Smooth muscle cell (in vitro differentiated cells): ENCODE results near the gene WTAP. TPM values are rescaled to one million over a fixed set of nuclear protein-coding genes. Genes with fewer than 3 reads are reported as not detected.
A peak's percentile ranks its signal among the peaks of the same experiment; 100 is the strongest.

Source experiments
- DNase-seq: peaks from one replicate; lab custom pipeline; 2025; ENCODE audit not compliant: unreplicated experiment; lab: John Stamatoyannopoulos, UW
- H2AFZ ChIP-seq: fragments of 200-600 bp; sonication (generic); 2 replicates; pipeline ENCODE4 v1.6.0; 2016; ENCODE audit warnings: antibody characterized with exemption, low read depth, mild to moderate bottlenecking
- H3F3A ChIP-seq: fragments of 200-600 bp; sonication (generic); 2 replicates; pipeline ENCODE4 v1.6.0; 2017; ENCODE audit warnings: antibody characterized with exemption, low read depth
- H3K27ac ChIP-seq: fragments of 200-600 bp; sonication (generic); 2 replicates; pipeline ENCODE4 v1.5.1; 2016; ENCODE audit warnings: low read depth, mild to moderate bottlenecking
- H3K27me3 ChIP-seq: fragments of 200-600 bp; sonication (generic); 2 replicates; pipeline ENCODE4 v1.6.1; 2016; ENCODE audit warnings: low read depth, mild to moderate bottlenecking
- H3K36me3 ChIP-seq: fragments of 200-600 bp; sonication (generic); 2 replicates; pipeline ENCODE4 v1.5.1; 2016; ENCODE audit warnings: low read depth
- H3K4me1 ChIP-seq: fragments of 200-600 bp; sonication (generic); 2 replicates; pipeline ENCODE4 v1.5.1; 2016; ENCODE audit warnings: low read depth
- H3K4me2 ChIP-seq: fragments of 200-600 bp; sonication (generic); 2 replicates; pipeline ENCODE4 v1.6.0; 2016; ENCODE audit warnings: mild to moderate bottlenecking
- H3K4me3 ChIP-seq: fragments of 200-600 bp; sonication (generic); 2 replicates; pipeline ENCODE4 v1.5.1; 2016; ENCODE audit warnings: mild to moderate bottlenecking
- H3K79me2 ChIP-seq: fragments of 200-600 bp; sonication (generic); 2 replicates; pipeline ENCODE4 v1.6.0; 2016; ENCODE audit warnings: low read depth, mild to moderate bottlenecking
- H3K9ac ChIP-seq: fragments of 200-600 bp; sonication (generic); 2 replicates; pipeline ENCODE4 v1.6.0; 2016; ENCODE audit warnings: low read depth
- H3K9me3 ChIP-seq: fragments of 200-600 bp; sonication (generic); replicated peaks from 2 replicates; pipeline ENCODE4 v1.5.1; 2016; ENCODE audit warnings: low read depth
- H4K20me1 ChIP-seq: fragments of 200-600 bp; sonication (generic); 2 replicates; pipeline ENCODE4 v1.6.0; 2016; ENCODE audit warnings: low read depth
- CTCF ChIP-seq: fragments of 200-600 bp; sonication (generic); IDR thresholded peaks from 2 replicates; pipeline ENCODE4 v1.5.1; 2017; ENCODE audit warnings: borderline replicate concordance, mild to moderate bottlenecking, antibody characterized with exemption; ENCODE audit not compliant: insufficient read depth, poor library complexity, severe bottlenecking
- WGBS: methylation state at CpG from one replicate; pipeline ENCODE4 v1.1.7; 2016; ENCODE audit warnings: low lambda C conversion rate; 5-methylcytosine and 5-hydroxymethylcytosine counted together
- polyA plus RNA-seq: library from polyadenylated mRNA; unstranded; fragments of >200 nt; fragmentation: Nextera tagmentation; extraction: Ambion mirVana; gene quantifications from 2 replicates; pipeline ENCODE4 v1.2.1, GENCODE V29; 2016
- total RNA-seq: library from RNA; depleted of rRNA; stranded (reverse); fragments of >200 nt; gene quantifications from 2 replicates; pipeline ENCODE4 v1.2.3, GENCODE V29; 2014

WTAP gene
- total and polyA plus RNA-seq, 2 experiments from 2014 or later, result 39.4 to 90.2 TPM

- Histone ChIP-seq H4K20me1 (peaks cover 50% of the 10 kb centered on the region), H3K79me2 (peaks cover 86% of the 10 kb centered on the region), H3K27me3 (no peaks in the 10 kb centered on the region), H3K4me3 (peak overlapping the region; percentile 66), H2AFZ (peak overlapping the region; percentile 30), H3K27ac (peak overlapping the region; percentile 71), H3K36me3 (peaks cover 16% of the 10 kb centered on the region), H3K4me2 (peak overlapping the region; percentile 98), H3K4me1 (peaks cover 31% of the 10 kb centered on the region), H3K9ac (peak overlapping the region; percentile 95), H3F3A (peaks cover 6% of the 10 kb centered on the region), H3K9me3 (no peaks in the 10 kb centered on the region)
- WGBS, result under 1% methylated on average over 49 of the region's 60 CpGs
- no peak for DNase-seq
- TF ChIP-seq CTCF, result no peak
Measured at GRCh38 chr6:159788753-159789376, 61.6 kb downstream of the WTAP start.

DNA sequence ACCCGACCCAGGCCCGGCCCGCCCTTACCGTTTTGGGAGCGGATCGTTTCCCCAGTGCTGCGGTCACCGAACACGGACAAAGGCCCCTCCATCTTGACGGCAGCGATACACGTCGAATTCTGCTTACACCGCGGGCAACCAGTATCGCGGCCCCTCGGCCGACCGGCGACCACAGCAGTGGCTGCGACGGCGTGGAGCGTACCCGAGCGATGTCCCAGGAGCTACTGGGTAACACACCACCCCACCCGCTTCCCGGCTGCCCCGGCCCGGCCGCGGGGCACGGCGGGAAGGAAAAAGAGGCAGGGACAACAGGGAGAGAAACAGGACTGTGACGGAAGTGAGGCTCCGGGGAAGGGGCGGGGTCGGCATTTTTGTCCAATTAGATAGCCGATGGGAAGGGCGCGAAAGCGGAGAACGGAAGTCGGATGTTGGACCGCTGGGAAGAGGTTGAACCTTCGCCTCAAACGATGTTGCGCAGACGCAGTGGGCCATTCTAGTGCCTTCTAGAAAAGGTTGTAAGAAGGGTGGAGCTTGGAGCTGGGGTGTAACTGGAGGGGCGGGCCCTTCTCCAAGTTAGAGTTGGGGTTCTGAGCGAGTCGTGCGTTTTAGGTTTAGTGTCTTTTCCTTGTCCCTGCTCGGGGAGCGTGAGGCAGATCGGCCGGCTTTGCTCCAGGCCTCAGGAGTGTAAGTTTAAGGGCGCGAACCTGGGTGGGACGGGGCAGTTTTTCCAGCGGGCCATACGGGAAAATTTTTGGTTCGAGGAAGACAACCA is 62.3 kb downstream of the WTAP start, which contains the start of gene TCP1:
TSS of gene TCP1 (minus strand) at position 226 of the 772 bp plus-strand sequence. CDS start at position 92, 134 bp downstream.
- Histone ChIP-seq H3K9ac (peak within 1 kb of the TSS; percentile 95), H3F3A (peaks cover 5% of the 10 kb centered on the region), H3K9me3 (no peaks in the 10 kb centered on the region), H3K27ac (peak within 1 kb of the TSS; percentile 80), H3K4me1 (peaks cover 31% of the 10 kb centered on the region), H3K4me3 (peak within 1 kb of the TSS; percentile 66), H2AFZ (peak within 1 kb of the TSS; percentile 90), H3K4me2 (peak within 1 kb of the TSS; percentile 98), H4K20me1 (peaks cover 51% of the 10 kb centered on the region), H3K79me2 (peaks cover 82% of the 10 kb centered on the region), H3K27me3 (no peaks in the 10 kb centered on the region), H3K36me3 (peaks cover 14% of the 10 kb centered on the region)
- no peak for TF ChIP-seq CTCF
- DNase-seq, result peak; percentile 95
- WGBS, result under 1% methylated on average over 60 of the region's 64 CpGs

- Histone ChIP-seq H3K27ac (peak within 1 kb of the TSS; percentile 80), H3K4me1 (peaks cover 31% of the 10 kb centered on the region), H3K9ac (peak within 1 kb of the TSS; percentile 95), H3K36me3 (peaks cover 6% of the 10 kb centered on the region), H3K27me3 (no peaks in the 10 kb centered on the region), H3F3A (no peaks in the 10 kb centered on the region), H2AFZ (peak within 1 kb of the TSS; percentile 90), H3K4me2 (peak within 1 kb of the TSS; percentile 98), H4K20me1 (peaks cover 44% of the 10 kb centered on the region), H3K79me2 (peaks cover 74% of the 10 kb centered on the region), H3K4me3 (peak within 1 kb of the TSS; percentile 66), H3K9me3 (no peaks in the 10 kb centered on the region)
- DNase-seq, result peak; percentile 81
- TF ChIP-seq CTCF, result no peak
- WGBS, result under 1% methylated on average over 56 of the region's 56 CpGs
Measured at GRCh38 chr6:159790149-159790955, 63.0 kb downstream of the WTAP start, which contains the start of gene MRPL18. Gene MRPL18 (plus strand): TSS chr6:159790467. CDS start chr6:159790588, 121 bp downstream.
